Activated naive CD8-positive, alpha-beta T cell treated with anti-CD3 and anti-CD28 coated beads, Interleukin-2, amount 10 ng/mL, durations not matched to agents 7 days and 5 days (primary cell): Measurements from ENCODE around the gene FRZB. TPM values are rescaled to one million over a fixed set of nuclear protein-coding genes. Genes with fewer than 3 reads are reported as not detected.
"Not testable (repeated sequence)": the region's sequence is repeated elsewhere in the genome, so short reads cannot be mapped to it uniquely, and the experiment has no call there.

Source experiments
- ATAC-seq: fragments of 150-1000 bp; cut with Tn5 transposase; one replicate; pipeline ENCODE4 v1.10.0; 2021; ENCODE audit warnings: low read depth, moderate library complexity
- POLR2A ChIA-PET: fragments of 350-600 bp; sonication (Branson Sonifier 250); formaldehyde crosslinking; loops from one replicate; lab custom pipeline; 2021; ENCODE audit warnings: antibody characterized with exemption; lab: Charles Lee
- DNase-seq: peaks from one replicate; pipeline ENCODE4 v3.0.0; 2021
- H3K27ac Mint-ChIP-seq: one replicate; pipeline ENCODE4 v1.8.0; 2022; ENCODE audit warnings: mild to moderate bottlenecking, mixed read lengths
- H3K27me3 Mint-ChIP-seq: one replicate; pipeline ENCODE4 v1.8.0; 2022; ENCODE audit warnings: mild to moderate bottlenecking, moderate library complexity, mixed read lengths
- H3K36me3 Mint-ChIP-seq: one replicate; pipeline ENCODE4 v1.8.0; 2021; ENCODE audit warnings: mild to moderate bottlenecking, mixed read lengths
- H3K4me1 Mint-ChIP-seq: one replicate; pipeline ENCODE4 v1.8.0; 2021; ENCODE audit warnings: mixed read lengths
- H3K4me3 Mint-ChIP-seq: one replicate; pipeline ENCODE4 v1.8.0; 2022; ENCODE audit warnings: mild to moderate bottlenecking, moderate library complexity, mixed read lengths
- H3K9me3 Mint-ChIP-seq: one replicate; pipeline ENCODE4 v1.8.0; 2021; ENCODE audit warnings: mixed read lengths
- total RNA-seq, 2 experiments: library from RNA; stranded (reverse); gene quantifications; one replicate each; pipeline ENCODE4 v1.2.3, GENCODE V29; 2021

Gene FRZB
- total RNA-seq, 2 experiments from 2014 or later = not detected

- POLR2A ChIA-PET = no interaction called here
- Mint-ChIP-seq H3K27ac (no peak overlapping the region), H3K36me3 (peaks cover 2% of the 10 kb centered on the region), H3K4me3 (no peak overlapping the region), H3K27me3 (peaks cover 8% of the 10 kb centered on the region), H3K4me1 (peaks cover 1% of the 10 kb centered on the region), H3K9me3 (peaks cover 6% of the 10 kb centered on the region)
- ATAC-seq = peak; percentile 65
- no peak for DNase-seq
Observed at GRCh38 chr2:182898718-182899117, 32.3 kb upstream of the FRZB start.

GRCh38 chr2:182897137-182897536, 30.7 kb upstream of the FRZB start:
- H3K36me3 Mint-ChIP-seq = peaks cover 2% of the 10 kb centered on the region
- DNase-seq (no peak), ATAC-seq (no peak)
- POLR2A ChIA-PET = no interaction called here
- H3K4me3 Mint-ChIP-seq = no peak overlapping the region
- H3K27ac Mint-ChIP-seq = no peak overlapping the region
- peaks cover 1% of the 10 kb centered on the region for H3K4me1 Mint-ChIP-seq
- peaks cover 6% of the 10 kb centered on the region for H3K9me3 Mint-ChIP-seq
- peaks cover 8% of the 10 kb centered on the region for H3K27me3 Mint-ChIP-seq

GRCh38 chr2:182895798-182896197, 29.4 kb upstream of the FRZB start:
- Mint-ChIP-seq H3K4me1 (peaks cover 1% of the 10 kb centered on the region), H3K27me3 (peaks cover 13% of the 10 kb centered on the region), H3K9me3 (peaks cover 6% of the 10 kb centered on the region), H3K4me3 (no peak overlapping the region), H3K27ac (no peak overlapping the region), H3K36me3 (peaks cover 2% of the 10 kb centered on the region)
- no peak for ATAC-seq
- POLR2A ChIA-PET = no interaction called here
- no peak for DNase-seq

- Mint-ChIP-seq H3K9me3 (peaks cover 6% of the 10 kb centered on the region), H3K36me3 (peaks cover 2% of the 10 kb centered on the region), H3K27me3 (peaks cover 13% of the 10 kb centered on the region), H3K4me1 (peaks cover 1% of the 10 kb centered on the region), H3K4me3 (no peak overlapping the region), H3K27ac (no peak overlapping the region)
- DNase-seq = no peak
- no peak for ATAC-seq
- POLR2A ChIA-PET = no interaction called here
Observed at GRCh38 chr2:182895169-182895568, 28.7 kb upstream of the FRZB start.

GRCh38 chr2:182894174-182894573, 27.7 kb upstream of the FRZB start:
- Mint-ChIP-seq H3K27ac (no peak overlapping the region), H3K4me3 (no peak overlapping the region), H3K4me1 (no peaks in the 10 kb centered on the region), H3K27me3 (peaks cover 15% of the 10 kb centered on the region), H3K9me3 (peaks cover 6% of the 10 kb centered on the region), H3K36me3 (peaks cover 2% of the 10 kb centered on the region)
- DNase-seq = no peak
- POLR2A ChIA-PET = no interaction called here
- ATAC-seq = no peak

GRCh38 chr2:182893666-182894065, 27.2 kb upstream of the FRZB start:
- H3K27ac Mint-ChIP-seq = no peak overlapping the region
- ATAC-seq (no peak), DNase-seq (no peak)
- peaks cover 6% of the 10 kb centered on the region for H3K9me3 Mint-ChIP-seq
- no peaks in the 10 kb centered on the region for H3K4me1 Mint-ChIP-seq
- POLR2A ChIA-PET = no interaction called here
- peaks cover 17% of the 10 kb centered on the region for H3K27me3 Mint-ChIP-seq
- H3K36me3 Mint-ChIP-seq = peaks cover 2% of the 10 kb centered on the region
- H3K4me3 Mint-ChIP-seq = no peak overlapping the region

GRCh38 chr2:182893035-182893434, 26.6 kb upstream of the FRZB start:
- POLR2A ChIA-PET, H3K36me3 Mint-ChIP-seq, H3K27ac Mint-ChIP-seq, ATAC-seq, H3K9me3 Mint-ChIP-seq, DNase-seq, H3K4me1 Mint-ChIP-seq, H3K4me3 Mint-ChIP-seq: not testable (repeated sequence)
- H3K27me3 Mint-ChIP-seq = peaks cover 17% of the 10 kb centered on the region

- Mint-ChIP-seq H3K27me3 (peaks cover 17% of the 10 kb centered on the region), H3K4me3 (no peak overlapping the region), H3K9me3 (peaks cover 2% of the 10 kb centered on the region), H3K4me1 (no peaks in the 10 kb centered on the region), H3K27ac (no peak overlapping the region), H3K36me3 (peaks cover under 1% of the 10 kb centered on the region)
- POLR2A ChIA-PET = no interaction called here
- no peak for ATAC-seq
- DNase-seq = no peak
Observed at GRCh38 chr2:182891611-182892010, 25.2 kb upstream of the FRZB start.

GRCh38 chr2:182890773-182891378, 24.4 kb upstream of the FRZB start:
- Mint-ChIP-seq H3K27ac (no peak overlapping the region), H3K27me3 (peaks cover 23% of the 10 kb centered on the region), H3K4me3 (no peak overlapping the region), H3K9me3 (no peaks in the 10 kb centered on the region), H3K4me1 (no peaks in the 10 kb centered on the region), H3K36me3 (no peaks in the 10 kb centered on the region)
- ATAC-seq = no peak
- DNase-seq = no peak
- POLR2A ChIA-PET = no interaction called here

GRCh38 chr2:182890305-182890704, 23.9 kb upstream of the FRZB start:
- POLR2A ChIA-PET = no interaction called here
- Mint-ChIP-seq H3K9me3 (peaks cover 3% of the 10 kb centered on the region), H3K27me3 (peaks cover 27% of the 10 kb centered on the region), H3K4me3 (no peak overlapping the region), H3K4me1 (no peaks in the 10 kb centered on the region), H3K27ac (no peak overlapping the region), H3K36me3 (no peaks in the 10 kb centered on the region)
- no peak for ATAC-seq
- no peak for DNase-seq

- Mint-ChIP-seq H3K36me3 (no peaks in the 10 kb centered on the region), H3K27me3 (peaks cover 30% of the 10 kb centered on the region)
- POLR2A ChIA-PET = no interaction called here
Observed at GRCh38 chr2:182887753-182888415, 21.4 kb upstream of the FRZB start.

GRCh38 chr2:182887093-182887492, 20.7 kb upstream of the FRZB start:
- ATAC-seq (no peak), DNase-seq (no peak)
- POLR2A ChIA-PET = no interaction called here
- H3K4me1 Mint-ChIP-seq = no peaks in the 10 kb centered on the region
- H3K27ac Mint-ChIP-seq = no peak overlapping the region
- peaks cover 30% of the 10 kb centered on the region for H3K27me3 Mint-ChIP-seq
- no peaks in the 10 kb centered on the region for H3K36me3 Mint-ChIP-seq
- no peak overlapping the region for H3K4me3 Mint-ChIP-seq
- H3K9me3 Mint-ChIP-seq = peaks cover 3% of the 10 kb centered on the region

More at GRCh38 chr2:182887753-182888415, 21.4 kb upstream of the FRZB start:
- peaks cover 3% of the 10 kb centered on the region for H3K9me3 Mint-ChIP-seq
- ATAC-seq (no peak), DNase-seq (no peak)
- H3K27ac Mint-ChIP-seq = no peak overlapping the region
- H3K4me3 Mint-ChIP-seq = no peak overlapping the region
- no peaks in the 10 kb centered on the region for H3K4me1 Mint-ChIP-seq

- H3K27me3 Mint-ChIP-seq = peaks cover 25% of the 10 kb centered on the region
- no peak overlapping the region for H3K4me3 Mint-ChIP-seq
- no peak overlapping the region for H3K27ac Mint-ChIP-seq
Observed at GRCh38 chr2:182885771-182886170, 19.3 kb upstream of the FRZB start.

GRCh38 chr2:182883451-182883850, 17.0 kb upstream of the FRZB start:
- H3K9me3 Mint-ChIP-seq = peaks cover 6% of the 10 kb centered on the region
- no peak for ATAC-seq

More at GRCh38 chr2:182885771-182886170, 19.3 kb upstream of the FRZB start:
- POLR2A ChIA-PET = no interaction called here
- no peaks in the 10 kb centered on the region for H3K36me3 Mint-ChIP-seq
- no peaks in the 10 kb centered on the region for H3K4me1 Mint-ChIP-seq
- DNase-seq (no peak), ATAC-seq (no peak)
- peaks cover 3% of the 10 kb centered on the region for H3K9me3 Mint-ChIP-seq

More at GRCh38 chr2:182883451-182883850, 17.0 kb upstream of the FRZB start:
- Mint-ChIP-seq H3K4me1 (no peaks in the 10 kb centered on the region), H3K4me3 (no peak overlapping the region), H3K36me3 (no peaks in the 10 kb centered on the region), H3K27me3 (peaks cover 23% of the 10 kb centered on the region), H3K27ac (no peak overlapping the region)
- DNase-seq = no peak
- POLR2A ChIA-PET = no interaction called here
